ENCODE data around the gene TRNP1.

DNA sequence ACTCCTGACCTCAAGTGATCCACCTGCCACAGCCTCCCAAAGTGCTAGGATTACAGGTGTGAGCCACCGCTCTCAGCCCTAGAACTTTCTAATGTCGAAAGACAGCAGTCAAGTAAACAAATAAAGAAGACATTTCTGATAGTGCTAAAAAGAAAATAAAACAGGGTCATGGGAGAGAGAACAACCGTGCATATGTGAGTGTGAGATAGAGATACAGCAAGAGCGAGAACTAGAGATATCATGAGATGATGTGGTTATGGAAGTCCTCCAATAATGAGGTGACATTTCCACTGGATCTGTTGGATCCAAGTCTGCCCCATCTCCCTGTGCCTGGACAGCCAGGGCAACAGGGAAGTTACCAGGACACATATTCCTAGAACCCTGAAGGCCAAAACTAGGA is 23.7 kb downstream of the TRNP1 start:
- TF ChIP-seq, protein P1, sequence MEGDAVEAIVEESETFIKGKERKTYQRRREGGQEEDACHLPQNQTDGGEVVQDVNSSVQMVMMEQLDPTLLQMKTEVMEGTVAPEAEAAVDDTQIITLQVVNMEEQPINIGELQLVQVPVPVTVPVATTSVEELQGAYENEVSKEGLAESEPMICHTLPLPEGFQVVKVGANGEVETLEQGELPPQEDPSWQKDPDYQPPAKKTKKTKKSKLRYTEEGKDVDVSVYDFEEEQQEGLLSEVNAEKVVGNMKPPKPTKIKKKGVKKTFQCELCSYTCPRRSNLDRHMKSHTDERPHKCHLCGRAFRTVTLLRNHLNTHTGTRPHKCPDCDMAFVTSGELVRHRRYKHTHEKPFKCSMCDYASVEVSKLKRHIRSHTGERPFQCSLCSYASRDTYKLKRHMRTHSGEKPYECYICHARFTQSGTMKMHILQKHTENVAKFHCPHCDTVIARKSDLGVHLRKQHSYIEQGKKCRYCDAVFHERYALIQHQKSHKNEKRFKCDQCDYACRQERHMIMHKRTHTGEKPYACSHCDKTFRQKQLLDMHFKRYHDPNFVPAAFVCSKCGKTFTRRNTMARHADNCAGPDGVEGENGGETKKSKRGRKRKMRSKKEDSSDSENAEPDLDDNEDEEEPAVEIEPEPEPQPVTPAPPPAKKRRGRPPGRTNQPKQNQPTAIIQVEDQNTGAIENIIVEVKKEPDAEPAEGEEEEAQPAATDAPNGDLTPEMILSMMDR (IDR thresholded peaks at IDR 0.05; ENCODE audit: insufficient read depth, low read depth, low read length): no peak
- TF ChIP-seq EZH2 (IDR thresholded peaks at IDR 0.05; ENCODE audit: insufficient read depth, low read length): no peak

Data from astrocyte (in vitro differentiated cells and primary cell).